Astrocyte of the hippocampus (primary cell): ENCODE measurements around the gene KCNJ1.
A peak's percentile ranks its signal among the peaks of the same experiment; 100 is the strongest.

Experiments used
- DNase-seq: peaks from one replicate; pipeline ENCODE4 v3.0.0; 2011; ENCODE audit warnings: low read depth, low spot score

The KCNJ1 gene

DNA sequence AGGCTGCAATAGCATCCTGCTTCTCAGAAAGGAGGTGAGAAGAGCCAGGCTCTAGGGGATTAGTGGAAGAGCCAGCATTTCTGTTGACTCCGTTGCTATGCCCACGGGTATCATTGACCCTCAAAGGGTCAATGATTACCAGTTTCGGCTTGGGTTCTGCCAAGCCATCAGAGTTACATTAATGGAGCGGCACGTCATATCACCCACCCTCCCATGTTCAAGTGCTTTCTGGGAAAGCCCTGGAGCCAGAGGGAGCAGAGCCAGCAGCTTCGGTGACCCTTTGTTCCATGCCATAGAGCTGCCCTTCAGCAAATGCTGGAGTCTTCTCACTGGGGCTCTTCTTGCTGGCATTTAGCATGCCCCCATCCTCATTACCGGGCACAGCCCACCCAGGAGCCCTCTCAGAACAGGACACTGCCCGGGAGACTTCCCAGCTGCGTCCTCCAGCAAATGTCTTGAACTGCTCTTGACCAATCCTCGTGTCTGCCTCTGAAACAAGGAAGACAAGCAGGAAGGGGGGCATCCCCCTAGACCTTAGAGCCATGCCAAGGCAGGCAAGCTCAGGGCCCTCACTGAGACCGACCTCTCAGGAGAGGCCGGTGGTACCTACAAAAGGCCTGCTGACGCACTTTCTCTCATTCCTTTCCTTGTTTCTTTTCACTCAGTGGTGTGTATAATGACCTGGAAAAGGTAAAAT lies 14.6 kb downstream of the KCNJ1 start:
- DNase-seq = no peak

DNA sequence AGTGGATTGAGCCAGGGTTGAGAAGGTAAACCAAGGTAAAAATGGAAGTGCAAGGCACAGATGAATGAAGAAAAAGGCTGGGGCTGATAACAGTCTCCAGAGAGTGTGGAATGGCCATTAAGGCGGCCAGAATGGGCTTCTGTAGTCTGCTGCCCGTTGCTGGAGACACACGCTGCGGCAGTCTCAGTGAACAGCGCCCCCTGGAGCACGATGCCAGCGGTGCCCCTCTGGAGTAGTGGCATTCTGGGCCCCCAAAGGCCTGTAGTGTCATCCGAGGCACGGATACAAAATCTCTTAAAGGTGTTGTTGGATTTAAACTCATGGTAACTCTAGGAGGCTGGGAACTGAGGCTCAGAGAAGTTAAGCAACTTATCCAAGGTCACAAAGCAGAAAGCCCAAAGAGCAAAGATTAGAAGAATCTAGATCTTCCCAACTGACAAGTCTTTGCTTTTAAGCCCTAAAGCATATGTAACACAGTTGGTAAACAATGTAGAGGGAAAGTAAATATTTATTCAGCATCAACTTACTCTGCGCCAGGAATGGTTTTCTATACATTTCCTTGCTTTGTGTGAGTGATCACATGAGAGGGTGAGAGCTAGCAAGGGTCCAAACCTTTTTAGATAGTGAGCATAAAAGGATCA lies 18.2 kb downstream of the KCNJ1 start:
- peak; percentile 46 for DNase-seq

DNA sequence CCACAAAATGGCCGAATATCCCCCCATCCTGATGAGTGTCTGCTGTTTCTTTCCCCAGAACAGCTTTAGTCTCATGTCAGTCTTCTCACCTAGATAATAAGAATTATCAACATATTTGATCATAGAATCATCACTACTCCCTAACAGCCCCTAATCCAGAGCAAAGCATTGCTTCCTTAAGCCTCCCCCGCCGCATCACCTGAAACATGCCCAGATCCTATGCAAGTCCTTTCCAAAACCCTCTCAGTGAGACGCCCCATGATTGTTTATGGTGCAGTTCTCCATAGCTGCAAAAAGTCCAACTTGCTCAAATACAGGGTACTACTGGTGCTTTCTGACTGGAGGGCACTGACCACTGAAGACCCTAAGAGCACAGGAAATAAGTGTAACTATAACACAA lies 20.1 kb downstream of the KCNJ1 start:
- no peak for DNase-seq

DNA sequence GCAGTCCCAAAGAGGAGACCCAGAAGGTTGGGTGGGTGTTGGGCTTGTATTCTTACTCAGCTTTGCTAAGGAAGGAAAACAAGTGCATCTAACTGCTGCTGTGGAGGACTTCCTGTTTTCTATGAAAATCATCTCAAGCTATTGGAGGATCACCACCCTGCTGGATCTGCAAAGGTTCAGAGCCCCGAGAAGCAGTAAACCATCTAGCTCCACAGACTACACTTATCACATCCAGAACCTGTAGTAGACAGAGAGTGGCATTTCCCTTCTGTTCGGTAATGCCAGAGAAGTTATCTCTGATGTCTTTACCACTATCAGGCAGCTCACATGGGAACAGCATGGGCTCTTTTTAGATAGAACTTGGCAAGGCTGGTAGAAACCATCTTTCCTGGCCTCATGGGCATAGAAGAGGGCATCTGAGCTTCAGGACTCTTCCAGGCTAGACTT lies 21.7 kb downstream of the KCNJ1 start:
- no peak for DNase-seq

DNA sequence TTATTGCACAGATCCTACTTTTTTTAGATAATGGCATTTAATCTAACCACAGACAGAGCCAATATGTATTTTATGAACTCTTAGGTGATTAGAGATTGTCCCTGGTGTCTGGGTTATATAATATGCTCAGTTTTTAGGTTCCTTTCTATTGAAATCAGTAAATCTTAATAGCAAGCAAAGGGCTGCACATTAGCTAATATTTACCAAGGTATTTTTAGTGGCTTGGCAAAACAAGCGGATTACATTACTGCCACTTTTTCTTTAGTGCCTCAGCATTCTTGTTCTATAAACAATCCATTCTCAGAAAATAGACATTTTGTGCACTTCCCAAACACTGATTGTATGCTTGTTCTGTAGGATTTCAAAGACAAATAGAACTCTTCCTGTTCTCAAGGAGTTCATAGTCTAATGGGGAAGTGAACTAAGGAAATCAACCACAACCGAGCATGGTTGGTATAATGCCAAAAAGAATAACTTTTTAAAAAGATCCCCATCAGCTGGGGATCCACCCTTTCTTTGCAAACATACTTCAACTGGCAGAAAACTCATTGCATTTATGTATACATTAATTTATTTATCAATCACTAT lies 23.8 kb downstream of the KCNJ1 start:
- no peak for DNase-seq

DNA sequence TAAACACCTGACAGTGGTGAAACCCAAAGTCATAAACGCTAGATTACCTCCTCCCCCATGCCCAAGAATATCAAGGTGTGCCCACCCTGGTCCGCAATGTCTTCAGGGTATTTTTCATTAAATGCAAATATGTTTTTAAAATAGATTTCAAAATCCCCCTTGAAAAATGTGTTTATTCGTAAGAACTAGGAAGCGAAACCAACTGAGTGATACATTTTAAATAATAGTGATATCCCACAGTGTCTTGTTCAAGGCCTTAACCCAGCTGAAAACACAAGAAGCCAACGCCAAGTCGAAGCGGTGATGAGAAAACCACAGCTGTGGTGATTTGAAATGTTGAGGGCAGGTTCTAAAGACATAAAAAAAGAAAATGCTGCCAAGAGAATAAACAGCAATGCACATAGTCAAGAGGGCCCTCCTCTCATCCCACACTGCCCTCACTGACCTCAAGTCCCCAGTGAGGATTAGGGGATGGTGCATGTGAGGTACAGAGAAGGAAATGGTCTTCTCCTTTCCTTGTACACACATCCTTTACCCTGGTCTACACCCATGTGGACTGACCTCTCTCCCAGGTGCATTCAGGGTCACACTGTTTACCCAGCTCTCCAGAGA lies 25.5 kb downstream of the KCNJ1 start:
- DNase-seq = no peak

DNA sequence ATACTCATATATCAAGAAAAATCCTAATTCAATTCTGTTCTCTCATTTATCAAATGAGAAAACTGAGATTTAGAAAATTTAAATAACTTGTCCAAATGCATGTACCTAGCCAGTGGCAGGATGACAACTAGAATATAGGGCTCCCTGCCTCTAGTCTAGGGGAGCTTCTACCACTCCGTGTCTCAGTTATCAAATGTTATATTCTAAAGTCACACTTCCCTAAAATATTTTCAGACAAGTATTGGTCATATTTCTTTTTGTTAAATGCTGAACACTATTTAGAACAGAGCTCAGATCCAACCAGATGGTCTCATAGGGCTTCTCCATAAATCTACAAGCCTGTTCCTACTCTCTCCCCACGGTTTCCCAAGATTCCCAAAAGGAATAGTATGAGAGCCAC lies 26.3 kb downstream of the KCNJ1 start:
- no peak for DNase-seq

DNA sequence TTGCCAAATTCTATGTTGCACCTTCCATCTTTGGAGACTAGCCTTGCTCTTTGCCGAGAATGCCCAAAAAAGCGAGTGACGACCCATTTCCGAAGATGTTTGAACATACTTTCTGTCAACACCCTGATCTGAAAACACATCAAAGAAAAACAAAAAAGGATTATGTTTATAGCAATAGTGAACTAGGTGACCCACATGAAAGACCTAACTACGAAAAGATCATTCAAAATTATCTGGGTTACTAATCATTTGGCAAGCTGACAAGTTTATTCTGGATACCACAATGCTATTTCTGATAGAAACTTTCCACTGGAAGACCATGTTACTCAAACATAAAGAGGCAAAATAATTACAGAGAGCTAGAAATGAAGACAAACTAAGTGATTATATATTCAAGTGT lies 27.0 kb downstream of the KCNJ1 start:
- DNase-seq = no peak

DNA sequence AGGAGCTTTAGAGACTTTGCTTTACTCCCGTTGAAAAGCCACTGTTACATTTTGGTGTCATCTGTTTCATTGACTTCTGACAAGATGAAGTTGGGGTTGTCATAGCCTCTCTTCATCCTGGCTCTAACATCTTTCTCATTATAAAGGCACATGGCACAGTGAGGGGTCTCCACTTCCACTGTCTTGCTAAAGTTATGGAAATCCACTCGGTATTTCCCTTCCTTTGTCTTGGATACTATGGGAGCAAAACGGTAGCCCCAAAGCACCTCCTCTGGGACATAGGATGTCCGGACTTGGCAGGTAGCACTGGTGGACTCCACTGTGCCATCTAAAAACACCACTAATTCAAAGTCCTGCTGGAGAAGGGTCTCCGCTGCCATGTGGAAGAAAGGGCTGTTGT lies 28.0 kb downstream of the KCNJ1 start:
- no peak for DNase-seq

DNA sequence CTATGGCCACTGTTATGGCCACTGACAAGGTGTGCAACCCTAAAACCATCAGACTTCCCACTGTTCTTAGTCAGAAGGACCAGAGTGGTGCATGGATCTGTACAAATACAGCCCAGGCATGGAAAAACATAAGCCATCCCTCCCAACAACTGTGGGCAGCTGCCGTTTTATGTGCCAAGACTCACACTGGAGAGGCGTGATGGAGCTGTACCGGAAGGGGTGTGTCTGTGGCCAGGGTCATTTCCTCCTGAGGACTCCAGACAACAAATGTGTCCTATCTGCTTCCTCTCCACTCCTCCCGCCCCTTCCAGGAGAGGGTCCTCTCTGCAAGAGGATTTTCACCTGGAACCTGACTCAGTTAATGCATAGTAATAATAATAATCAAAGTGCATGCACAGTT lies 29.5 kb downstream of the KCNJ1 start:
- DNase-seq = no peak

DNA sequence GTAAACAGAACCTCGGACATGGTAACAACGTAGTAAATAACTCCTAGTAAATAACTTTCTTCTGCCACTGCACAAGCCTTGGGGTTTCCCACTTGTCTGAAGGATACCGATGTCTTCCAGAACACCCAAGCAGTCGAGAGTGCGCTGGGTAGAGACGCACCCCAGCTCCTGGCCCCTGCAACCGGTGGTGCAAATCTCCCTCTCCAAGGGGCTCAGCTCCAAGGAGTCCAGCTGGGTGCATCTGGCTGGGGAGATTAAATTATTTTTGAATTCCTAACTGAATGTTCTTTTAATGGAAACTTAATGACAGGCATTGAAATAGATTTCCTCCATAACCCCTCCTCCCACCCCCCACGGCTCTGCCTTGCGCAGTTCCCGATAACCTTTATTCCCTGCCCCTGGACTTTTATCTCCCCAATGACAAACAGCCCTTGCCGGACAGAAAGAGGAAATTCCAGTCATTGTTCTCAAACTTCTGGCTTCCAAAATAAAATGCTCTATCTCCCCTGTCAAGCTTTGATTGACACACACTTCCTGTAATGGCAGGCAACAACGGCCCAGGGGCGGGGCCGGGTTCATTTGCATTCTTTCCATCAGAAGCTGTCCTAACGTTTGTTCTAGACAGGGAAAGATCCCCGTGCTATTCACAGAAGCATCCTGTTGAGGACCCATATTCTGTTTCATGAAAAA lies 31.2 kb downstream of the KCNJ1 start:
- no peak for DNase-seq

DNA sequence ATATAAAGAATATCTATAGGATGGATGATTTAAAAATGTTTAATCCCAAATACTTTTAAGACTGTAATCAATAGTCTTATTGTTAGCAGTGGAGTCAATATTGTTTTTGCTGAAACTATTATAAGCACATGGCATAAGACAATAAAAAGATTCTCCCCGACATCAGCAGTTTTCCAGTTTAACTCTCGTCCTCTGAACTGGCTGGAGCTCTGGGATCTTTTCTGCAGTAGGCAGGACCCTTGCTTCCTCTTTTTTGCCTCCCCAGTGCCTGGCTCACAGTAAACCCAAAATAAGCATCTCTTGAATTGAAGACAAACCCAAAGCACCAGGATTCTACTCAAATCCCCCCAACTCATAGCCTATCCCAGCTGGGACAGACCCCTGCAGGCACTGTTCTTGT lies 32.9 kb downstream of the KCNJ1 start:
- no peak for DNase-seq

DNA sequence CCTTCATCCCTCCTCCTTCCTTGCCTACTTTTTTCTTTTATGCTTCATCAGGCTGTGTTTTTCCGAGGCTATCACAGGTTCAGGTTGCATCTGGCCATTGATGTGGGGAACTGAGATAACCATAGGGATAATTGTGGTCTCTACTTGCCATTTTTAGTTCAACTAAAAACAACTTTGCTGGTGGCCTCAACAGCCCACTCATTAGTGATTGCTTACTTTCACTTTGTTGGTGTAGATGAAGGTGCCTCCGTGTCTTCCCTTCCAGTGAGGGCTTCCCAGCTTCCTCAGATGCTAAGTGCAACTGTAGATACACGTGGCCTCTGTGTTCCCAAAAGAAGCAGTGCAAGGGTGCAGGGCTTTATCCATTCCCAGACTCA lies 35.0 kb downstream of the KCNJ1 start:
- DNase-seq = no peak

DNA sequence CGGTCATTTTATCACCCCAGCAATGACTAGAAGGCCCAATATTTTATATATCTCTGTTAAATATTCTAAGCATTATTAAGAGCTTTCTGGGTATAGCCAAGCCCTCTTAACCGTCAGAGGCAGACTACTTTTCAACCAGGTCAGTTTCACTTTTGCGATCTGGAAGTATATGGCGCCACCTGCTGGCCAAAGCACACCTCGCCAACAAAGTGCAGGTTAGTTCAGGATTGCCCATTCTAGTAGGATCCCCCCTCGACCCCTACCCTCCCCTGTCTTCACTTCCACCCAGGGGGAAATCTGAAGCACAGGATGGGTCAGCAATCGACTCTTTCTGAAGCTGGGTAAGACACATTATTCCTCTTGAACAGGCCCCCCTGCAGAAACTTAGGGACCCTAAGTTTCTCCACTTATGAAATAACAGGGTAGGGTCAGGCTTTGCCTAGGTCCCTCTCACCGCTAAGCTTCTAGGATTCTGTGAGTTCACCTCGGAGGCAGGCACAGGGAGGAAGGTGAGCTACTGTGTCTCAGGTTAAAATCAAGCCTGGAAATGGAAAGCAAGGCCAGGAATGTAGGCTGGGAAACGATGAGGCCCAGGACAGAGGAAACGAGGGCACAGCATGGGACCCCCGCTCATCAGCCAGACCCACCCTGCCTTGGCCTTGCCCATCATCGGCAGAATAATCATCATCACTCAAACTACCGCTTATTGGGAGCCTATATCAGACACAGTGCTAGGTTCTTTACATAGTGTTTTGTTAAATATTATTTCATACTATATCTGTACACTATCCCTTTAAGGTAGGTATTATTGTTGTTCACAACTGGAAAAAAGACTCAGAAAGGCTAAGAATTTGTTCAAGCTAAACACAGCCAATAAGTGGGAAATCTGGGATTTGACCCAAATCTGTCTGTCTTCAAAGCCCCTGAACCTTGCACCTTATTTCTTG lies 35.6 kb downstream of the KCNJ1 start:
- DNase-seq = peak; percentile 88

DNA sequence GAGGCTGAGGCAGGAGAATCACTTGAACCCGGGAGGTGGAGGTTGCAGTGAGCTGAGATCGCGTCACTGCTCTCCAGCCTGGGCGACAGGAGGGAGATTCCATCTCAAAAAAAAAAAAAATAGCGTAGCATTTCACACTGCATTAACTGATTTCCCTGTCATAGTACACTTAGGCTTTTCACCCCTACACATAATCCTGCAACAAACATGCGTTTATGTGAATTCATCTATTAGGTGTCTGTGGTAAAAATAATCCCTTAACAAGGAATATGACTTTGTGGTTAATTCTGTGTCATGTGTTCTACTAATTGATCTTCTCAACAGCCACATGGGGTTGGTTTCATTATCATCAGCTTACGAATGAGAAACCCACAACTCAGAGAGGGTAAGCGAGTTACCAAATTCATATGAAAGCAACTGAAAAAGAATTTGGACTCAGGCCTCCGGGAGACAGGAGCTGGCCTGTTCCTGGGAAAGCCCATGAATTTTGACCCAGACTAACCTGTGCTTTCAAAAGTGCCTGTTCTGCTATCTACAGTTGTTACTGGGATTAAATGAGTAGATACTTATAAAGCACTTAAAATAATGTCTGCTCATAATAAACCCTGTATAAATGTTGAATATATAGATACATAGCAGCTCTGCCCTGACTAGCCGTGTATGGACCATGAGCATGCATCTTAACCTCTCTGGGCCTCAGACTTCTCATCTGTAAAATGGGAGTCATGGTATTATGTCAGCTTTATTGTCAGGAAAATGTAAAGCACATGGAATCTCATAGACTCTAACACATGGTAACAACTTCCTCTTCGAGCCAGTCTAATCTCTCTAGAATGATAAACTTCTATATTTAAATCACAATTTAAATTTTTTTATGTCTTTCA lies 36.6 kb downstream of the KCNJ1 start:
- no peak for DNase-seq

DNA sequence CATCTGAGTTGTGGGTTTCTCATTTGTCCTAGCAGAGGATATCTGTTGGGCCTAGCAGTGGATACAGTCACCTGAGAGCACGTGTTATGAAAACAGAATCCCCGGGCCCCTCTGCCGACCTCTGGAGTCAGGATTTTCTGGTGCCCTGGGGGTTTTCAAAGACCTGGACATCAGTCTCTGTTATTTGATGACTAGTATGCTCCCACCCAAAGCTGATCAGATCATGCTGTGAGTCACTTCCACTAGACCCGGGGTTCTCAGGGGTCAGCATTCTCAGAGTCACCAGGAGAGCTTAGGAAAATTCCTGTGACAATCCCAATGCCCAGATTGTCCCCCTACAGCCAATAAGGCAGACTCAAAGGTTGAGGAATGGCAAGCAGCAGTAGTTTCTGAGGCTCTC lies 38.7 kb downstream of the KCNJ1 start:
- no peak for DNase-seq

DNA sequence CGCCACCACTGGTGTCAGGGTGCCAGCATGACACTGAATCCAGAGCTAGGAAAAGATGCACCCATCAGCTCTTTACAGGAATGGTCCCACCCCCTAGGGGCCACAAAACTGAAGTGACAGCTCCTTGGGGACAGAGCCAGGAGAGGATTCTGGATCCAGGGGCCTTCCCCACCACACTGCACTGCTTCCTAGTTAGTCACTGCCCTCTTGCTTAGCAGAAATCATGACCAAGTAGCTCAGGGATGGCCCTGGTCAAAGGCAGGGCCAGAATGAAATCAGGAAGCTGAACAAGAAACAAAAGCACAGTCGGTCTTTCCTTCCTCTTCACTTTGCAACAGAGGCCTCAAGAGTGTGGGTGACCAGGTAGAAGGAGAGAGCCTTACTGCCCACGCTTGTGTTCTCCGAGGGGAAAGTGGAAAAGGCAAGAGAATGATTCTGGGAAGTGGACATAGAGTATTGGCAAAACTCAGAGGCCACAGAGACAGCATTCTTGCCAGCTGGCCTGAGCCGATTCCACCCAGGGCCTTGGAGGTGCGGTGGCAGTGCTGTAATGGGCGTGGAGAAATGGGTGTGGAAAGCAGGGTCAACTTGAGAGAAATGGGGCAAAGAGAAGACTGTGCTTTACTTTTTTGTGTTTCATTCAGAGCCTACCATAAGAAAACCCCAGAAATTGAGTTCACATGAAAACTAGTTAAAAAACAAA lies 39.8 kb downstream of the KCNJ1 start:
- DNase-seq = no peak

DNA sequence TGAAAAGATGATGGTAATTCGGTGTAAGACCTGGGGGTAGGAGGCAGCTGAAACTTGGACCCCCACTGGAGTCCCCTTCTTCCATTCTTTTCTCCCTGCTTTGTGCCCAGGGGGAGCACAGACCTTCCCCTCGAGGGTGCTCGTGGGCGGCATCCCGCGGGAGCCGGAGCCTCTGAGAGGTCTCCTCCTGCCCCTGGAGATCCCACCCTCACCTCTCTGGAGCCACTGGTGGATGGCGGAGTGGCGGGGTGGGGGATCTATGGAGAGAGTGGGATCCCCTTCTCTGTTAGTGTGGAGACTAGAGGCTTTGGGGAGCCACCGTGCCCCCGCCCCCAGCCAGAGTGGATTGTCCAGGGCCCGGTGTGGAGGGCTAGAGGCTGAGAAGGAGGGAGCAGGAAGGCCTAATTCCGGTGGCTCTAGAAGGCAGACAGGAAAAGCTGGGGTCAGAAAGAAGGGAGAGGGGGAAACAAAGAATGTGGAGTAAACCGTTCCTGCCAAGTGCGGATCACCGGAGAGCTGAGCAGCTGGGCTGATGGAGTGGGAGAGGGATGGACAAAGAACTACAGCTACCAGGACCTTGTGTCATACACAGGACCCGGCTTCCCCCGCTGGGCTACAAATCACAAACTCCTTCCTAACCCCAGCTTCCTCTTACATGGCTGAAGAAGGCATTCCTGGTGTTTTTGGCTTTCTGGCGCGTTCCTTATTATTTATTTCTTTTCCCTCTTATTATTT lies 41.9 kb downstream of the KCNJ1 start:
- no peak for DNase-seq
